Fibroblast of lung (primary cell): ENCODE data around the gene SGO1.

Source experiments
- EZH2 ChIP-seq: IDR thresholded peaks from 2 replicates; pipeline ENCODE4 v1.5.1; 2012; ENCODE audit warnings: low read length, control low read depth, mild to moderate bottlenecking; ENCODE audit errors: missing control alignments
- TF ChIP-seq, protein P1 (sequence below), 2 donors: IDR thresholded peaks in 1 of 2; conservative IDR thresholded peaks in 1 of 2; 1 replicate in 1 of 2; 2 replicates in 1 of 2; pipeline ENCODE4 v1.5.1; 2011 to 2012; ENCODE audit warnings: low read length in 2 of 2, control low read depth in 1 of 2, inconsistent platforms in 1 of 2, low read depth in 1 of 2, mild to moderate bottlenecking in 1 of 2

GRCh38 chr3:20141851-20142250 is 44.2 kb downstream of the SGO1 start:
- no peak for TF ChIP-seq EZH2
- TF ChIP-seq, protein P1, sequence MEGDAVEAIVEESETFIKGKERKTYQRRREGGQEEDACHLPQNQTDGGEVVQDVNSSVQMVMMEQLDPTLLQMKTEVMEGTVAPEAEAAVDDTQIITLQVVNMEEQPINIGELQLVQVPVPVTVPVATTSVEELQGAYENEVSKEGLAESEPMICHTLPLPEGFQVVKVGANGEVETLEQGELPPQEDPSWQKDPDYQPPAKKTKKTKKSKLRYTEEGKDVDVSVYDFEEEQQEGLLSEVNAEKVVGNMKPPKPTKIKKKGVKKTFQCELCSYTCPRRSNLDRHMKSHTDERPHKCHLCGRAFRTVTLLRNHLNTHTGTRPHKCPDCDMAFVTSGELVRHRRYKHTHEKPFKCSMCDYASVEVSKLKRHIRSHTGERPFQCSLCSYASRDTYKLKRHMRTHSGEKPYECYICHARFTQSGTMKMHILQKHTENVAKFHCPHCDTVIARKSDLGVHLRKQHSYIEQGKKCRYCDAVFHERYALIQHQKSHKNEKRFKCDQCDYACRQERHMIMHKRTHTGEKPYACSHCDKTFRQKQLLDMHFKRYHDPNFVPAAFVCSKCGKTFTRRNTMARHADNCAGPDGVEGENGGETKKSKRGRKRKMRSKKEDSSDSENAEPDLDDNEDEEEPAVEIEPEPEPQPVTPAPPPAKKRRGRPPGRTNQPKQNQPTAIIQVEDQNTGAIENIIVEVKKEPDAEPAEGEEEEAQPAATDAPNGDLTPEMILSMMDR (conservative IDR thresholded peaks at IDR 0.05 in 1 of 2, IDR thresholded peaks at IDR 0.05 in 1 of 2; ENCODE audit: low read depth in 1 of 2, low read length in 2 of 2) = no peak
